HG02571 (cell line): ENCODE data around the gene IFNG.

Experiments
- ATAC-seq: cut with Tn5 transposase; IDR thresholded peaks from one replicate; pipeline ENCODE4 v1.9.1; 2021; ENCODE audit warnings: mild to moderate bottlenecking, moderate library complexity; ENCODE audit not compliant: unreplicated experiment

The IFNG gene

DNA sequence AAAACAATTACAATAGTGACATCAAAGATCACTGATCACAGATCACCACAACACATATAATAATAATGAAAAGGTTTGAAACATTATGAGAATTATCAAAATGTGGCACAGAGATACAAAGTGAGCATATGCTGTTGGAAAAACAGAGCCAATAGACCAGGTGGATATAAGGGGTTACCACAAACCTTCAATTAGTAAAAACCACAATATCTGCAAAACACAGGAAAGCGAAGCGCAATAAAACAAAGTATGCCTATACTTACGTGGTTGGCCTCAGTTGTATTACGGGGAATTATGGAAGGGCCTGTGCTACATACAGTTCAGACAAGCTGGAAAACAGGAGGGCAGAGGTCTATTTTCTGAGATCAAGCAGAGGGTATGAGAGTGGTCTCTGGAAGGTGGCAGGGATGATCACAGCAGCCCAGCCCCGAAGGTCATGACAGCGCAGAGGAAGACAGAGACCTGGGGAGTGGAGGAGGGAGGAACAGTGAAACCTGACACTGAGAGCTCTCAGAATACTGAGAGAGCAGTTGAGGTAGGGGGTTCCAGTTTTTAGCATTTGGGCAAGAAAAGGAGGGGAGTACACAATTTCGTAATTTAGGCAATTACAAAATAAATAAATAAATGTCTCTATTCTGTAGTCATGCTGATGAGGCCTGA is 41.3 kb downstream of the IFNG start:
- no peak for ATAC-seq

DNA sequence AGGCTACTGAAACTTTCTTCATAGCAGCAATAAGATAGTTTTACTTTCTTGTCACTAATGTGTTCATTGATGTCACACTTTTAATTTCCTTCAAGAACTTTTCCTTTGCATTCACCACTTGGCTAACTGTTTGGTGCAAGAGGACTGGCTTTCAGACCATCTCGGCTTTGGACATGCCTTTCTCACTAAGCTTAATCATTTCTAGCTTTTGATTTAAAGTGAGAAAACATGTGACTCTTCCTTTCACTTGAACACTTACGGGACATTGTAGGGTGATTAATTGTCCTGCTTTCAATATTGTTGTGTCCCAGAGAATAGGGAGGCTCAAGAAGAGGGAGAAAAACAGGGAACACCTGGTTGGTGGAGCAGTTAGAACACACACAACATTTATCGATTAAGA is 41.9 kb downstream of the IFNG start:
- no peak for ATAC-seq

DNA sequence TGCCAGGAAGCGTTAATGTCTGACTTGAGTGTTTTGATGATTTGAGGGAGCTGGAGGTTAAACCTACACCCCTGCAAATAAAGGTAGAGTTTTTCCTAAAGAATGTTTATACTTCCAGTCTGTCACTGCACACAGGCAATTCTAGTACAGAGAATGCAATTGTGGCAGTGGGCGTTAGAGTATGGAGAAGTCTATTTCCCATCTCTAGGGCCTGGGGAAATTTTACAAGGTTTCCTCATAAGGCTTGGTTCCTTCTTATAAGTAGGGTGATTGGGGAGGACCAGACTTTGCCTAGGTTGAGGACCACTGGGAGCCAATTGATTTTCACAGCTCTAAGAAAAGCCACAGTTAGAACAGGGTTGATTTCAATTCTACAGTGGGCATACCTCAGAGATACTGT is 44.3 kb downstream of the IFNG start:
- no peak for ATAC-seq

DNA sequence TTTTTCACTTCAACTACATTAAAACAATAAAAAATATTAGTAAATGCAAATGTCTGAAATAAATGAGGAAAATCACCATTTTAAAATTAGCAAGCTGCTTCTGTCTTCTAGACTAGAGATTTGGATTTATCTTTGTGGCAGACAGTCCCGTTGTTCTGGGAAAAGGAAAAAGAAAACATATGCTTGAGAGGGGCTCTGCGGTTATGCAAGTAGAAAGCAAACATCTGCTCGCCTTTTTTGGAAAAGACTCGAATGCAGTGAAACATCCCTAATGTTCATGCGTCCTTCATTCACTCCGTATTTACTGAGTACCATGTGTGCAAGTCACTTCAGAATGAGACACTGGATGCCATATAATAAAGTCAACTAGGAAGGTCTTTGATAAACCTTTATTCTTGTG is 44.9 kb downstream of the IFNG start:
- ATAC-seq, result no peak

DNA sequence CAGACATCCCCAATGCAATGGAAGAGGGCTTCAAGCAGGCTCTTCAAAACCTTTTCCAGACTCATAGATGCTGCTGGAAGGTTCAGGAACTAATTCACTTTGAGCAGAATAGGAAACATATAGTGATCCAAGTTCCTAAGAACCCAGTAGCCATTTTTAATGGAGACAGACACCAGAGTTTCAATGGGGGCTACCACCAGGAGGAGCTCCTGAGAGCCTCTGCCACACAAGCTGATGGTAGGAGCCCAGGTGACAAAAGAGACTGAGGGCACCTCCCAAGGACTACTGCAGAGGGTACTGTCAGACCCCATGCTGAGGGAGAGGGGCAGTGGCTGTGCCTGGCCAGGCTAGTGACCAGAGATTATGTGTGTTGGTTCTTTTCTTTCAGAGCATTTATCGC is 45.9 kb downstream of the IFNG start:
- no peak for ATAC-seq

DNA sequence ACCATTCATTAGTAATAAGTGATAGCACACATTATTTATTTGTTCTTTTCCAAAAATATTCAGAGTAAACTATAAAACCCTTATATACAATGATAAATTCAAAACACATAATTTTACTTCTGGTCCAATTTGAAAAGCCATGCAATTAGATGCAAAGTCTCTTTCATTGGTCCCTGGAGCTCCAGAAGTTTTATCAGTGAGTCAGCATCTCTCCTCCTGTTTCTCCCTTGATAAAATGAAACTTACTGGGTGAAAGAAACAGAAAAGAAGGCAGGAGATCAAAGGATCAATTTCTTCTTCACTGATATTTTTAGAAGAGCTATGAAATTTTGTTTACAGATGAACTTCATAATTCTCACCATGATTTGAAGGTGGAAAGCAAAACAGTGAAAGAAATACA is 47.5 kb downstream of the IFNG start:
- no peak for ATAC-seq

- ATAC-seq, result no peak
Measured at GRCh38 chr12:68109444-68110217, 49.9 kb downstream of the IFNG start.

DNA sequence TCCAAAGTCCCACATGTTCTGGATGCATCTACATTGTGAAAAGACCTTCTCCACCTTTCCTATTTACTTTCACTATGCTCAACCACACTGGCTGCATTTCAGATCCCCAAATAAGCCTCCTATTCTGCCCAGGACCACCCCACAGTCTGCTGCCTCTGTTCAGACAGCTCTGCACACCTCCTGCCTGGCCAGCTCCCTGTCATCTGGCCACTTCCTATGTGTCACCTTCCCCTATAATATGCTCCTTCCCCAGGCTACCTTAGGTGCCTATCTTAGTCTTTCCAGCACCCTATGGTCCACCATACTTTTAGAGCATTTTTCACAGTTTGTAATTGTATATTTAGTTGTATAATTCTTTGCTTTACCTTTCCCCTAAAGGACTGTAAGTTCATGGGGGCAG is 50.5 kb downstream of the IFNG start:
- ATAC-seq, result no peak

DNA sequence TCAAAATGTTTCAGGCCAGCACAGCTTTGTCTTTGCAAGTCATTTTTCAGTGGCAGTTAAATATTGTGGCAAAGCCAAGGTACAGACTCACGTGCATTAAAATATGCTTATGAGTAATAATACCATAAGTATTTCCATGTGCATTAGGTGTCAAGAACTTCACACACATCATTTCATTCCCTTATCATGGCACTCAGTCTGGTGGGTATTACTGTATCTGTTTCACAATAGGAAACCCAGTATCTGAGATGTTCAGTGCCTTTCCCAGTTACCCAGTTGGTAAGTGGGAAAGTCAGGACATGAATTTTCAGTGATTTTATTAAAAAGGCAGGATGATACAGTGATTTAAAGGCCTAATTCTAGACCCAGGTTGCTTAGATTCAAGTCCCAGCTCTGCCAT is 52.9 kb downstream of the IFNG start:
- ATAC-seq, result no peak

- ATAC-seq, result no peak
Measured at GRCh38 chr12:68106160-68106559, 53.4 kb downstream of the IFNG start.
